ENCODE results near the gene CCDC116. TPM values are rescaled to one million over a fixed set of nuclear protein-coding genes. Genes with fewer than 3 reads are reported as not detected.

Gene CCDC116
- total RNA-seq, 1 experiment from 2014 or later, result 0.33 TPM

- Histone ChIP-seq H3K4me2 (no peak overlapping the region), H3F3A (ENCODE audit: insufficient read depth, low read depth) (no peaks in the 10 kb centered on the region), H3K4me1 (replicated peaks; ENCODE audit: insufficient read depth) (no peaks in the 10 kb centered on the region), H3K79me2 (ENCODE audit: low read depth) (no peaks in the 10 kb centered on the region), H3K27me3 (ENCODE audit: insufficient read depth, low read depth) (no peaks in the 10 kb centered on the region), H3K9me2 (ENCODE audit: insufficient read depth) (no peaks in the 10 kb centered on the region), H2AFZ (no peak overlapping the region), H3K4me3 (no peak overlapping the region), H4K20me1 (ENCODE audit: insufficient read depth) (no peaks in the 10 kb centered on the region), H3K27ac (no peak overlapping the region), H3K9me3 (ENCODE audit: insufficient read depth, low read depth) (no peaks in the 10 kb centered on the region), H3K36me3 (ENCODE audit: low read depth) (no peaks in the 10 kb centered on the region)
- BruUV-seq (replicated peaks), result no TSS peak
- ChIA-PET POLR2A (ENCODE audit: unreplicated experiment) (no interaction called here), CTCF (no interaction called here)
- no peak for DNase-seq
- TF ChIP-seq CTCF (conservative IDR thresholded peaks at IDR 0.05) (no peak), EZH2 (IDR thresholded peaks at IDR 0.05; ENCODE audit: low read depth) (no peak)
- intact Hi-C loops (cut with micrococcal nuclease; ENCODE audit: unreplicated experiment), result no loop called here
Observed at GRCh38 chr22:21682385-21683175, 50.0 kb downstream of the CCDC116 start.

- intact Hi-C loops (cut with micrococcal nuclease; ENCODE audit: unreplicated experiment), result no loop called here
- Histone ChIP-seq H3K9me3 (ENCODE audit: insufficient read depth, low read depth) (no peaks in the 10 kb centered on the region), H3K27ac (no peak overlapping the region), H3K4me2 (no peak overlapping the region), H3K79me2 (ENCODE audit: low read depth) (no peaks in the 10 kb centered on the region), H3K9me2 (ENCODE audit: insufficient read depth) (no peaks in the 10 kb centered on the region), H3K4me1 (replicated peaks; ENCODE audit: insufficient read depth) (no peaks in the 10 kb centered on the region), H3K36me3 (ENCODE audit: low read depth) (no peaks in the 10 kb centered on the region), H2AFZ (no peak overlapping the region), H3F3A (ENCODE audit: insufficient read depth, low read depth) (no peaks in the 10 kb centered on the region), H3K27me3 (ENCODE audit: insufficient read depth, low read depth) (no peaks in the 10 kb centered on the region), H3K4me3 (no peak overlapping the region), H4K20me1 (ENCODE audit: insufficient read depth) (no peaks in the 10 kb centered on the region)
- BruUV-seq (replicated peaks), result no TSS peak
- ChIA-PET CTCF (no interaction called here), POLR2A (ENCODE audit: unreplicated experiment) (no interaction called here)
- no peak for TF ChIP-seq EZH2 (IDR thresholded peaks at IDR 0.05; ENCODE audit: low read depth)
- DNase-seq, result no peak
Observed at GRCh38 chr22:21683401-21683811, 50.8 kb downstream of the CCDC116 start.

- no peaks in the 10 kb centered on the region for H3K9me3 ChIP-seq (ENCODE audit: insufficient read depth, low read depth)
- no TSS peak for BruUV-seq (replicated peaks)
- DNase-seq, result no peak
- ChIA-PET CTCF (no interaction called here), POLR2A (ENCODE audit: unreplicated experiment) (no interaction called here)
- H3K4me2 ChIP-seq, result no peak overlapping the region
- H3K27me3 ChIP-seq (ENCODE audit: insufficient read depth, low read depth), result no peaks in the 10 kb centered on the region
- H3K4me3 ChIP-seq, result no peak overlapping the region
- no peak overlapping the region for H3K27ac ChIP-seq
- no peaks in the 10 kb centered on the region for H3K4me1 ChIP-seq (replicated peaks; ENCODE audit: insufficient read depth)
- no peaks in the 10 kb centered on the region for H3K79me2 ChIP-seq (ENCODE audit: low read depth)
- no peaks in the 10 kb centered on the region for H4K20me1 ChIP-seq (ENCODE audit: insufficient read depth)
- H2AFZ ChIP-seq, result no peak overlapping the region
- H3K36me3 ChIP-seq (ENCODE audit: low read depth), result no peaks in the 10 kb centered on the region
- H3K9me2 ChIP-seq (ENCODE audit: insufficient read depth), result no peaks in the 10 kb centered on the region
- intact Hi-C loops (cut with micrococcal nuclease; ENCODE audit: unreplicated experiment), result no loop called here
- TF ChIP-seq CTCF (conservative IDR thresholded peaks at IDR 0.05) (no peak), EZH2 (IDR thresholded peaks at IDR 0.05; ENCODE audit: low read depth) (no peak)
- no peaks in the 10 kb centered on the region for H3F3A ChIP-seq (ENCODE audit: insufficient read depth, low read depth)
Observed at GRCh38 chr22:21684492-21685163, 52.1 kb downstream of the CCDC116 start.
